ENCODE results near the gene TAF4.

TAF4 gene

GRCh38 chr20:62043131-62043914, 22.4 kb downstream of the TAF4 start:
- DNase-seq, result no peak

- DNase-seq, result no peak
Measured at GRCh38 chr20:62042025-62042820, 23.5 kb downstream of the TAF4 start.

GRCh38 chr20:62040933-62041332, 24.7 kb downstream of the TAF4 start:
- no peak for DNase-seq

GRCh38 chr20:62040381-62040922, 25.2 kb downstream of the TAF4 start:
- no peak for DNase-seq

- DNase-seq, result no peak
Measured at GRCh38 chr20:62039738-62040137, 25.9 kb downstream of the TAF4 start.

GRCh38 chr20:62032609-62033368, 32.9 kb downstream of the TAF4 start:
- no peak for DNase-seq

- DNase-seq, result no peak
Measured at GRCh38 chr20:62031462-62032092, 34.1 kb downstream of the TAF4 start.

GRCh38 chr20:62030834-62031434, 34.7 kb downstream of the TAF4 start:
- no peak for DNase-seq

GRCh38 chr20:62030357-62030756, 35.3 kb downstream of the TAF4 start:
- DNase-seq, result no peak

GRCh38 chr20:62029949-62030348, 35.7 kb downstream of the TAF4 start:
- DNase-seq, result no peak

- DNase-seq, result no peak
Measured at GRCh38 chr20:62029296-62029695, 36.4 kb downstream of the TAF4 start.

GRCh38 chr20:62028384-62028783, 37.3 kb downstream of the TAF4 start:
- no peak for DNase-seq

- DNase-seq, result no peak
Measured at GRCh38 chr20:62027698-62028321, 37.9 kb downstream of the TAF4 start.

- no peak for DNase-seq
Measured at GRCh38 chr20:62027116-62027515, 38.6 kb downstream of the TAF4 start.

- no peak for DNase-seq
Measured at GRCh38 chr20:62026564-62026856, 39.2 kb downstream of the TAF4 start.

GRCh38 chr20:62025832-62026563, 39.7 kb downstream of the TAF4 start:
- DNase-seq, result no peak

GRCh38 chr20:62025394-62025793, 40.3 kb downstream of the TAF4 start:
- DNase-seq, result no peak

GRCh38 chr20:62023935-62024334, 41.7 kb downstream of the TAF4 start:
- DNase-seq, result no peak

GRCh38 chr20:62022575-62023139, 43.0 kb downstream of the TAF4 start:
- no peak for DNase-seq

- no peak for DNase-seq
Measured at GRCh38 chr20:62021793-62022385, 43.8 kb downstream of the TAF4 start.
